ENCODE data around the gene HSD17B12.

GRCh38 chr11:43772733-43773132 is 92.2 kb downstream of the HSD17B12 start:
- no peak for TF ChIP-seq CTCF (IDR thresholded peaks at IDR 0.05)
- TF ChIP-seq POLR2AphosphoS5 (IDR thresholded peaks at IDR 0.05) = no peak
- no peak for TF ChIP-seq POLR2A (IDR thresholded peaks at IDR 0.05)

All from breast epithelium (tissue), 3 donors.